T47D (cell line): ENCODE measurements around the gene SEMG1.

Experiments
- DNase-seq, 2 experiments: peaks; one replicate each; pipeline versions ENCODE4 v3.0.0 to v3.0.0-alpha.2; 2011 to 2012; ENCODE audit warnings: low read depth in 1 of 2, low spot score in 1 of 2
- JUND ChIP-seq: IDR thresholded peaks from 2 replicates; pipeline ENCODE4 v1.6.1; 2012; ENCODE audit warnings: low read depth
- in situ Hi-C: cut with HindIII; loops from 2 replicates; pipeline ENCODE4 v1.10.0; 2016; ENCODE audit warnings: low sequenced_read_pairs, low pct_unique_long_range_greater_than_20kb

Gene SEMG1

DNA sequence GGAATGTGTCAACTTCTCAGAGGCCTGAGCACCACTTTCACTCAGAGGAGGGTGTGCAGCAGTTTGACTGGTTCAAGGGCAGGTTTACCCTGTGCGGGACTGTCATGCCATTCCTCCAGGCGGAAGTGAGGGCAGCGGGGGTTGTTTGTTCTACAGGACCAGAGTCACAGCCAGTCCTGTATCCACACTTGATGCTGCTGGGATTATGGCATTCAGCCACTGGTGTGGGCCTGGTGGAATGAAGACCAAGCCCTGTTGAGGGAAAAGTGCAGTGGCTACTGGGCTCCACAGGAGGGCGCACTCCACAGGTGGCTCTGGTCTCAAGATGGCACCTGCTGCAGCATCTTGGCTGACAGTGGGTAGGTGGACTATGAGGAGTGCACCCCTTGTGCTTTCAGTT lies 29.2 kb downstream of the SEMG1 start:
- no peak for TF ChIP-seq JUND
- in situ Hi-C loops = no loop called here
- DNase-seq = peak in 1 of 2 experiments; percentile 57

DNA sequence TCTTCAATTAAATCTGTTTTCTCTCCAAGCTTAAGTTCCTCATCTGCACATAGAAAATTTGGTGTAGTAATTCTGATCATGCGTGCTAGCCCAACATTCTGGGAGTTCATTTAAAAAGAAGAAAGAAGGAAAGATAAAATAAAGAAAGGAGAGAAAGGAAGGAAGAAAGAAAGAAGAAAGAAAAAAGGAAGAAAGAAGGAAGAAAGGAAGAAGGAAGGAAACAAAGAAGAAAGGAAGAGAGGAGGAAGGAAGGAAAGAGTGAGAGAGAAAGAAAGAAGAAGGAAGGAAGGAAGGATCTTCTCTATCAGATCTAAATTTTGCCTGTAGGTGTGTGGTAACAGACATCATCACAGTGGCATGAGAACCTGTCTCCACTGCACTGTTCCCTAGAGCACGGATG lies 31.3 kb downstream of the SEMG1 start:
- in situ Hi-C loops = no loop called here
- no peak for DNase-seq
- TF ChIP-seq JUND = no peak

DNA sequence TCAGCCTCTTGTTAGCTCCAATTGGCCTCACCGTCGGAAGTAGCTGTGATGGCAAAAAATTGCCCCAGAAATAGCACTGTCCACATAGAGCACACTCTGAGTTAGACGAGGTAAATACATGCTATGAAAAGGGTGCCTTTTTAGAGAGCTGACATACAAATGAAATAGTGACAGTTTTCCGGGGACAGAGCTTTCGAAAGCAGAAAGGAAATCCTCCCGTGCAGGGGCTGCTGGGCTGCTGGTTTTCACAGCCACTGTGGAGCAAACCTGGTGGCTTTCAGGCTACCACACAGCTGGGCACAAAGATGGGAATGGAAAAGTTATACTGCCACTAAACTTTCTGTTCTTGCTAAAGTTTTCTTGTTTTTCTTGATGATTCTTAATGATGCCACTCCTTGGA lies 39.3 kb downstream of the SEMG1 start:
- DNase-seq = no peak
- no peak for TF ChIP-seq JUND
- in situ Hi-C loops = no loop called here

DNA sequence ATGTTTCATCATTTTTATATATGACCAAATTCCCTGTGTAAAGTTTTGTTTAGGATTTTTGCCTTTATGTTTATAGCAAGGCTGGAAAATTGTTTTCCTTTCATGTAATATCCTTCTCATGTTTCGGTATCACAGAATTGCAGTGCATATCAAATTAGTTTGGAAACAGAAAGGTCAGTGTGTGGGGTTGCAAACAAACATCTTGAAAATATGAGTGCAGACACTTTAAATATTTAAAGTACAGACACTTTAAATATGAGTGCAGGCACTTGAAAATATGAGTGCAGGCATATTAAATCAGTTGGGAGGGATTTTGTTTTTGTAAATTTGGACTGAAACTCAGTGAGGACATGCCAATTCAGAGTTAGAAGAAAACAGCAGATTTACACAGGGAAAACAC lies 41.0 kb downstream of the SEMG1 start:
- no peak for TF ChIP-seq JUND
- no peak for DNase-seq
- in situ Hi-C loops = no loop called here

DNA sequence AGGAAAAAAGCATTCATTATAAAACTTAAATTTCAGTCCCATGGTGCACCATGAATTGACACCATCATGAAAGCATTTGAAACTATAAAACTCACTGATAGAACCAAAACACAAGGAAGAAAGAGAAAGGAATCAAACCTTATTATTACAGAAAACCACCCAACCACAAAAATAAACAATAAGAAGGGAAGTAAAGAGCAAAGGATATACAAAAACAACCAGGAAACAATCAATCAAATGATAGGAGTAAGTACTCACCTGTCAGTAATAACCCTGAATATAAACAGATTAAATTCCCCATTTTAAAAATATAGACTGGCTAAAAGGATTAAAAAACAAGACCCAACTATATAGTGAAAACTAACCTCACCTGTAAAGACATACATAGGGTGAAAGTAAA lies 41.8 kb downstream of the SEMG1 start:
- no peak for DNase-seq
- in situ Hi-C loops = no loop called here
- no peak for TF ChIP-seq JUND

DNA sequence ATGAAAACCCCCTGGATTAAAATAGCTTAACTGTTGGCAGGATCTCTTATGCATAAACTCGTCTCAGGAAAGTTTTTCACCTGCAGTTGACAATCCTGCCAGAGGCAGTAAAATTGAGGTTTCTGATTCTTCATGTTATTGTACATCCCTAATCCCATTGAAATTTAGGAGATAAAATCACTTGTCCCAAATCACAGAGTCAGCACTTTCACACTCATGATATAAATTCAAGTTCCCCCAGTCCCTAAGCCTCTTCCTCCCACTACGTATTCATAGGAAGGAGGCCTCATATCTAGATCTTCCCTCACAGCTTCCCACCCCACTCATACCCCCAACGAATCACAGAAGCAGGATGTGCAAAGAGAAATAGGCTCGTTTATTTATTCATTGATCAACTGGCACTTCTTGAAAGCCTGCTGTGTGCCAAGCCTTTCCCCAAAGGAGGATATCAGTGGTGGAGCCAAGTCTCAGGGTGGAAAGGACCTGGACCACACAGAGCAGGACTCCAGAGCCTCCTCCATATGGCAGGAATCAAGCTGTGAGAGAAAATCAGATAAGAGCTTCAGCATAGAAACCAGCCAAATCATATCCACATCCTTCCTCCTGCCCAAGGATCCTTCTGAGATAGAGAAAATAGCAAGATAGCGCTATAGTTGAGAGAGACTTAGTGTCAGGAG lies 45.2 kb downstream of the SEMG1 start:
- no peak for TF ChIP-seq JUND
- DNase-seq = no peak
- in situ Hi-C loops = no loop called here

DNA sequence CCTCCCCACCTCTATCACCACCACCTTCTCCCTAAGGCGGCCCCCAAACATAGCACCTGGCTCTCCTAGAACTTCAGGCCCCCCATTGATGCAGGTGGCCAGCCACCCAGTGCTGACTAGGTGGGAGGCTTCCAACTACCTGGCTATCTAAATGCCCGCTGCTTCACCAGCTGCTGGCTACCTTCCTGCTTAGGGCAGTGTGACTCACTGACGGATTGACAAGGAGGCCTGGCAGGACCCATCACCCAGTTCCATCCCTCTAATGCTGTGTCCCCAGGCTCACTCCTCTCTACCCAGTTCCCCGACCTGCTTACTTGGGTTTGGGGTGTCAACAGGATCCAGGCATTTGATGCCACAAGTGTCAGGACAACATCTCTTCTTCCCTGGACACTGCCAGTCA lies 46.4 kb downstream of the SEMG1 start:
- no peak for DNase-seq
- no peak for TF ChIP-seq JUND
- in situ Hi-C loops = no loop called here

DNA sequence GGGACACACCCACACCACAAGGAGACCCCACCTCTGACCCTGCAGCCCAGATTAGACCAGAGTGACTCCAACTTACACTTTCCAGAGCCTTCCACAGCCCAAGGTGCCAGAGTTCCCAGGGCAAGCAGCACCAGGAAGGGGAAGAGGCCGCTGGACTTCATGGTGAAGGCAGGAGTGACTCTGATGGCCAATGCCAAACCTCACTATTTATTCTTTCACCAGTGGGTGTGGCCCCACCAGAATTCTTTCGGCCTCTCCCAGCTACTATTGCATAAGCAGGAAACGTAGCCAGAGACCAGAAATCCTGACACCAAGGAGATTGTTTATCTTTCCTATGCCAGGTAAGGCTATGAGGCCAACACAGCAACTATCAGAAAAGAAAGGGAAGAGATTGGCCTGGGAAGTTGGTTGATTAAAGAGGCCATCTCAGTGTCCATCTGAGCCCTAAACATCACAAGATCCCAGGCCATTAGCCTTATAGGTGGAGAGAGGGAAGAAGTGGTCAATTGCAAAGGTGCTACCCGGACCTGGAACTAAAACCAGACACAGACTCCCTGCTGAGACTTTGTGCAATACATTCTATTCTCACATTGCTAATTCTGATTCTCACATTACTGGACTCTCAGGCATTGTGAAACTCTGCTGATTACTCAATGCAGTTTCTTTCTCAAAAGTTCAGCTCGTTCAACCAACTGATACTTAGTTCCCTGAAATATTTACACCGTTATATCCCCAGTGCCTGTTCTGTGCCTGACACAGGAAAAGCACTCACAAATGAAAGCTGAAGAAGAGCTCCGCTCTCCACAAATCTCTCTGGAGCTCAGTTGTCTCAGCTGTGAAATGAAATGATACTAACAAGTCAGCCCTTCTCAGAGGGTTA lies 47.8 kb downstream of the SEMG1 start, which contains the start of gene SLPI:
SLPI (minus strand) TSS at position 182 of the 880 bp plus-strand sequence; CDS start at position 161, 21 bp downstream.
- in situ Hi-C loops = no loop called here
- no peak for TF ChIP-seq JUND
- peak in 1 of 2 experiments; percentile 56 for DNase-seq

DNA sequence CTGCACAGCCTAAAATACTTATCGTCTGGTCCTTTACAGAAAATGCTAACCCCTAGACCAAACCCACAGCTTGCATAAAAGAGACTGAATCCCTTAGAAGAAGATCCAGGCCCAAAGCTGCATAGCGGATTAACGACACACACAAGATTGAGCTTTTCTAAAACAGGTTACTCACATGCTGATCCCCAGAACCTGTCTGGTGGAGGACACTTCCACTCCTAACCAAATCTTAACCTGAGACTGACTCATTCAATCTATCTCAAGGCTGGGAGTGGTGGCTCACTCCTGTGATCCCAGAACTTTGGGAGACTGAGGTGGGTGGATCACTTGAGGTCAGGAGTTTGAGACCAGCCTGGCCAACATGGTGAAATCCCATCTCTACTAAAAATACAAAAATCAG lies 50.3 kb downstream of the SEMG1 start:
- in situ Hi-C loops = no loop called here
- DNase-seq = no peak
- TF ChIP-seq JUND = no peak

DNA sequence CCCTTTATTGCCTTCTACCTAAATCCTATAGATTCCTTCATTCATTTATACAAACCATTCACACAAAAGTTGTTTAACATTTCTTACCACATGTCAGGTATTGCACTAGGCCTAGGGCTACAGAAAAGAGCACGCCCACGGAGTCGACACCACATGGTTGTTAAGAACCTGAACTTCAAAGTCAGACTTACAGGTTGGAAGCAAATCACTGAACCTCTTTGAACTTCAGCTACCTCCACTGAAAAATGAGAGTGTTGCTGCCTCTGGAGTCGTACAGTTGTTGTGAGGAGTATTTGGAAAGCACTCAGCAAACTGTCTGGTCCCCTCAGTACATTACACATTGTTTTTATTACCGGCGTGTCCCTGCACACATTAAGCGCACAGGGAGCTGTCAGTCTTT lies 50.9 kb downstream of the SEMG1 start:
- in situ Hi-C loops = no loop called here
- no peak for TF ChIP-seq JUND
- DNase-seq = no peak

DNA sequence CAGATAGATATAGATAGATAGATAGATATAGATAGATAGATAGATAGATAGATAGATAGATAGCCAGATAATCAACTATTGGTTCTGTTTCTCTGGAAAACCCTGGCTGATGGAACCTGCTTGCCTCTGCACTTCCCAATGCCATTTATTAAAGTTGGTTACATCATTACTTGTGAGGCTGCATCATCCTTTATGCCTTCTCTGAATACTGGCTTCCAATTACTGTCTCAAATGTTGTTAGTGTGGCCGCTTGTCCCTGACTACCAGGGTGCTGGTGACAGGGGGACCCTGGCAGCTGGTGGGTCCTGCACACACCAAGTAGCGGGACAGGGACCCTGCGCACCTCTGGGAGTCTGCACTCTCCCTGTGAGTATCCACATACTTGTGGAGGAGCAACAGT lies 51.4 kb downstream of the SEMG1 start:
- in situ Hi-C loops = no loop called here

DNA sequence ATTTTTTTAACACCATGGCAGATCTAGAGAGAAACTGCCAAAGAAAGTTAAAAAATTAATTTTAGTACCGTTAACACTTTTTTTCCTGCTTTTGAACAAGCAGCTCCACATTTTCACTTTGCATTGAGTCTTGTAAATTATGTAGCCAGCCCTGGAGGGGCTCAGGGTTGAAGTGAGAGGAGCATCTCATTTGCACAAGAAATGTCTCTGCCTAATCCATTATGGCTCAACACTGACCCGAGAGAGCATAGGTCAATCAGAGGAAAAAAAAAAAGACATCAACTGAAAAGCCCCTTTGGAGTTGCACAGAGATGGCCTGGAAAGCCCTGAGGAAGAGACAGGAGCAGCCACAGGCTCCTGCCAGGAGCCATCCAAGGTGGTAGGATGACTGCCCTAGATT lies 51.8 kb downstream of the SEMG1 start:
- TF ChIP-seq JUND = no peak
- in situ Hi-C loops = no loop called here
- DNase-seq = no peak

More for the DNA sequence above, 51.4 kb downstream of the SEMG1 start:
- no peak for TF ChIP-seq JUND
- DNase-seq = no peak
